HG03342 (cell line): ENCODE data around the gene THEM5.
"Not testable (repeated sequence)": the region's sequence is repeated elsewhere in the genome, so short reads cannot be mapped to it uniquely, and the experiment has no call there.

ENCODE experiments used
- ATAC-seq: cut with Tn5 transposase; IDR thresholded peaks from one replicate; pipeline ENCODE4 v1.9.1; 2021; ENCODE audit warnings: mild to moderate bottlenecking, moderate library complexity; ENCODE audit not compliant: unreplicated experiment

Gene THEM5

DNA sequence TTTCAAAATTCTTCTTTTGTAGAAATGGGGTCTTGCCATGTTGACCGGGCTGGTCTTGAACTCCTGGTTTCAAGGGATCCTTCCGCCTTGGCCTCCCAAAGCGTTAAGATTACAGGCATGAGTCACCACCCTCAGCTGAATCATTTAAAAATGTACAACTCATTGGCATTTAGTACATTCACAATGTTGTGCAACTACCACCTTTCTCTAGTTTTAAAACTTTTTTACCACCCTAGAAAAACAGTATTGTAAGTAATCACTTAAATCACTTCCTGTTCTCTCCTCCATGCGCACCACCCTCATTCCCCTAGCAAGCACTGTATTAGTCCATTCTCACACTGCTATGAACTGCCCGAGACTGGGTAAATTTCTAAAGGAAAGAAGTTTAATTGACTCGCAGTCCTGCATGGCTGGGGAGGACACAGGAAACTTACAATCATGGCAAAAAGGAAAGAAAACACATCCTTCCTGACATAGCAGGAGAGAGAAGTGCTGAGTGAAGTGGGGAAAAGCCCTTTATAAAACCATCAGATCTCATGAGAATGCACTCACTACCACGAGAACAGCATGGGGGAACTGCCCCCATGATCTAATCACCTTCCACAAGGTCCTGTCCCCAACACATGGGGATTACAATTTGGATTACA, 14.4 kb upstream of the THEM5 start:
- ATAC-seq, result no peak

DNA sequence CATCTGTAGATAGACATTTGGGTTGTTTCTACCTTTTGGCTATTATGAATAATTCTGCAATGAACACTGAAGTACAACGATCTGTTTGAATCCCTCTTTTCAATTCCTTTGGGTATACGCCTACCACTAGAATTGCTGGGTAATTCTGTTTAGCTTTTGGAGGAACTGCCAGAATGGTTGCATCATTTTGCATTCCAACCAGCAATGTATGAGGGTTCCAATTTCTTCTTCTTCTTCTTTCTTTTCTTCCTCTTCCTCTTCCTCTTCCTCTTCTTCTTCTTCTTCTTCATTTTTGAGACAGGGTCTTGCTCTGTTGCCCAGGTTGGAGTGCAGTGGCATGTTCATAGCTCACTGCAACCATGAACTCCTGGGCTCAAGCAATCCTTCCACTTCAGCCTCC, 13.8 kb upstream of the THEM5 start:
- no peak for ATAC-seq

DNA sequence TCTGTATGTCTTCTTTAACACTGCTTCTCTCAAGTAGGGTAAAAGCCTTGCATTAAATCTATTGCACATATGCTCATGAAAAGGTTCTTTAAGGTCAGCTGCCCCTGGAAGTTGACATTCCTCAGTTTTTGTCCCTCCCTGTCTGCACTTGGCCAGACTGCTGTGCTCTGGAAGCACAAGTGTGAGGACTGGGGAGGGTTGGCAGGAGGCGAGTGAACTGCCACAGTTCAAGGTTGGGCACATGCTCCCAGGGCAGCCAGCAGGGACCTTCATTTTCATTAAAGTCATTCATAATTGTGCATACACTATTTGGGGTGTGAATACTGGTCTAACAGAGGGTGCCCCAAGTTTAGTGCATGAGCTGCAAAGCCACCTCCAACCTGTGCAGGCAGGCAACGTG, 10.9 kb upstream of the THEM5 start:
- no peak for ATAC-seq

DNA sequence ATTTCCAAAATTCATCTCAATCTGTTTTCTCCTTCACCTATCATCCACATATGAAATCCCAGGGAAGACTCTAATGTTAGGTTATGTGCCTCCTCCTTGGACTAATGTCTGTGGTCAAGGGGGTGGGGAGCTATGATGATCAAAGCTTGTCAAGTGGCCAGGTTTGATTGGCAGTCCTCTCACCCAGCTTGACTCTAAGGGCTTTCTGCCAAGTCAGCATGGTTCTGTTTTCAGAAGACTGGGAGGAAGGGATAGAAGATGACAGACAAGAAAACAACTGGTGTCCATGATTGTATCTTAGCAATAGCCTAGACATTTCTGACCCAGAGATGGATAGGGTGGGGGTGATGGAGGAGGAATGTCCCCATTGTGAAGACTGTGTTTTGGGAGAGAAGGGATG, 9.1 kb upstream of the THEM5 start:
- ATAC-seq, result no peak

DNA sequence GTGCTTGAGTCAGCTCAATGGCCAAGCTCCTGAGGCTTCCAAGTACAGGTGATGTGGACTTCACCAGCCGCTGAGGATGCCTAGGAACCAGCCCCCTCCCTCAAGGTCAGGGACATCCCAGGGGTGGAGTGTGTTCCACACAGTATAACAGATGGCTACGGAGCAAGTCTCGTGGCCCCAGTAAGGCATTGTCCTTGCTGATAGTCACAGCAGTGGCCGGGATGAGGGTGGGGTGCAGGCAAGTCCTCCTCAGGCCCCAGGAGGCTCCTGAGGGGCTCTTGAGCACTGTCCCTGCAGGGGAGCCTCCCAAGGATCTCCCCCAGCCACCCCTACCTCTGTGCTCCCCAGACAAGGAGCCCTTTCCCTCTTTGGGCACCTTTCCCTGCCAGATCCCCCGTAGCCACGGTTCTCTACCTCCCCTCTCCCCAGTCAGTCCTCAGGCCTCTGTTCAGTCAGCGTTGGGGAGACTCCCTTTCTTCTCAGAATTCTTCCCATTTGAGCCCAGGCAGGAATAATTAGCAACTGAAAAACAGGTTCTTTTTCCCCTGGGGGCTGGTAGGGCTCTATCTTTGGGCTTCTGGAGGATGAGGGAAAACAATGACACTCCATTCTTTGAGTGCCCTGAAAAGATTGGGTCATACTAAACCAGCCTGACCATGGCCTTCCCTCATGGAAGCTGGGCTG, 7.1 kb upstream of the THEM5 start:
- no peak for ATAC-seq

DNA sequence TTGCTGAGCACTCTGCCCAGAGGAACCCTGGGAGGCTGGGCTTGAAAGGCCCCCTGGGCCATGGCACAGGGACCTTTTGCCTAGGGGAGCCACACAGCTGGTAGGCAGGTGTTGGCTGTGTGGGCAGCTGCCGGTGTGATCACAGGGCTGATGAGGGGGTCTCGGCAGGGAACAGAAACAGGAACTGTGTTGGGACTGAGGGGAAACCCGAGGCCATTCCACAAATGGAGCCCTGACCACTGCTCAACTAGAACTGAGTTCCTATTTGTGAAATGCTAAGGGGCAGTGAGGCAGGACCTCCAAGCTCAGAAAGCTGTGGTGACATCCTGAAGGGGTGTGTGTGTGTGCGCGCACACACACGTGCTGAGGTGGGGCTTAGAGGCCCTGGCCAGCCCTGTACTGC, 6.4 kb upstream of the THEM5 start:
- no peak for ATAC-seq

DNA sequence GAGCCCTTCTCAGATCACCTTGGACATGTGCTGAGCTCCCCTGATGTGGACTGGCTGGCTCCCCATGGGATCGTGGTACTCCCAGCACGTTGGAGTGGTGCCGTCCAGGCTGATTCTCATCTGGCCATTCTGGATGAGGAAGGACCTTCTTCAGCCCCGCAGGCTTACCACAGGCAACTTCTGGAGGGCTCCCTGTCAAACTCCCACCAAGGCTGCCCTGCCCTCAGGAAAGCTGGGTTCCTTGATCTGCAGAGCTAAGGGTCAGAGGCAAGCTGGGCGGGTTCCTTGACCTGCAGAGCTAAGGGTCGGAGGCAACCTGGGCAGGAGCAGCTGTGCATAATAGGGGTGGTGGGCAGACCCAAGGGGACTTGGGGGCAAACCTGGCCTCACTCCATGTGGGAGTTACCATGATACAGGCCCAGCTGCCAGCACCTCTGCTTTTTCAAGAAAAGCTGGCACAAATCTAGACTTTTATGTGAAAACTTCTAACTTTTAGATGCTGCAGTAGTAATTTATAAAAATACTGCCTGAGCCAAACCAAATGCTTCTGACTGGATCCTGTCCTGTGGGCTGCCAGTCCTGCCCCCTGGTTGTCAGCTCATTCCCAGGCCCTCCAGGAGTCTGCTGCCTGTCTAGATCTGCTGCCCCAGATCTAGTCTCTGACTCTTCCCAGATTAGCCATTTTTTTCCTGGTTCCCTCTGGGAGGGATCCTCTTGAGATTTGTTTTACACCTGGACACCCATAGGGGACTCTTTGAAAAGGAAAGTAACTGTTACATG, 5.6 kb upstream of the THEM5 start:
- no peak for ATAC-seq

DNA sequence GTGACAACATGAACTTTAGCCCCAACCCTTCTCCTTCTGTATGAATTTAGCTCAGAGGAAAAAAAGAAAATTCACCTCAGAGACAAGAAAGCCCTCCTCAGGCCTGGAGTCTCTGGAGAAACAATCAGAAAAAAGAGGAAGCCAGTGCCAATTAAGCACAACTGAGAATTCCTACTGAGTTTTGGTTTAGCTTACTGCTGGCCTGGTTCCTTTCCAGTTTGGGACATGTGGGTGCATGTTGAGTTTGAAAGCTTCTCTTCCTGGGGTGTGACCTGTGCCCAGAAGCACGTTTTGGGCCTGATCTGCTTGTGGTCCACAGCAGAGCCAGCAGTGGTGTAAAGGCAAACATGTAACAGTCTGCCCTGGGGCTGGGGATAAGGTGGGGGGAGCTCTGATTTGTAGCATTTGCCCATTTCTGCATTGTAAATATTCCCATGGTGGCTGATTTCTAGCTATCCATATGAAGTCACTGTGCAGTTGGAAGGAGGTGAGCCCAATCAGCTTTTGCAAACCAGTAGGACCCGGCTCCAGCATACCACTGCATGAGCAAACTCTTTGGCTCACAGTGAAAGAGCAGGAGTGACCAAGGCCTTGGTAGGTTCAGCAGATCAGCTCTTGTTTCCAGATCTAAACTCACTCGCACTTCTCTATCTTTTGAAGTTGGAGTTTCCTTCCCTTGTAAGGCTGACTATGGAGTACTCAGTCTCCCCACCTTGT, 4.7 kb upstream of the THEM5 start:
- ATAC-seq, result no peak

DNA sequence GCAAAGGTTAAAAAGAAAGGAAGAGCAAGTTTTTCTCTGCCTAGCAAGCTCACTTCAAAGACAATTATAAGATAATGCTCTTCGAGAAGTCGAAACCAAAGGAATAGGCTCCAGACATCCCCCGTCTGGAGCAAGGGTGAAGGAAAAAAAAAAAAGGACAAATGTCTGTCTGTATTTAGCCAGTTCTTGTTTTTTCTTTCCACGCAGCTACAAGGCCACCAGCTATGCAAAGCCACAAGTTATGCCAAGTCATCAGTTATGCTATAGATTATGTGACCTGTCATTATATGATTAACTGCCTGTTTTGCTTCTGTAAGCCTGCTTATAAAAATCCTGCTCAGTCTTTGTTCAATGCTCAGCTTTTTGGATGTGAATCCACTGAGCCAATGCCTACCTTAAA, 2.4 kb upstream of the THEM5 start:
- ATAC-seq, result no peak

DNA sequence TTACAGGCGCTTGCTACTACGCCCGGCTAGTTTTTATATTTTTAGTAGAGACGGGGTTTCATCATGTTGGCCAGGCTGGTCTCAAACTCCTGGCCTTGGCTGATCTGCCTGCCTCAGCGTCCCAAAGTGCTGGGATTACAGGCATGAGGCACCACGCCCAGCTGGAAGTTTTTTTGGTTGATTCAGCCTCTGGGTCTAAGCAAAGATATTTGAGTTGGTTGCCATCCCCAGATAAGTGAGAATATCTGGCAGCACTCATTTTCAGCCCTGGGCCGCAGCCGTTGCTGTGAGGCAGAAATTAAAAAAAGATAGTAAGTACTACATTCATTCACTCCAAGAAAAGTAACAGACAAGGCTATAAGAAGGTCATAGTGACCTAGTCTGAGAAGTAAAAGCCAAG, 2.0 kb upstream of the THEM5 start:
- ATAC-seq, result not testable (repeated sequence)

DNA sequence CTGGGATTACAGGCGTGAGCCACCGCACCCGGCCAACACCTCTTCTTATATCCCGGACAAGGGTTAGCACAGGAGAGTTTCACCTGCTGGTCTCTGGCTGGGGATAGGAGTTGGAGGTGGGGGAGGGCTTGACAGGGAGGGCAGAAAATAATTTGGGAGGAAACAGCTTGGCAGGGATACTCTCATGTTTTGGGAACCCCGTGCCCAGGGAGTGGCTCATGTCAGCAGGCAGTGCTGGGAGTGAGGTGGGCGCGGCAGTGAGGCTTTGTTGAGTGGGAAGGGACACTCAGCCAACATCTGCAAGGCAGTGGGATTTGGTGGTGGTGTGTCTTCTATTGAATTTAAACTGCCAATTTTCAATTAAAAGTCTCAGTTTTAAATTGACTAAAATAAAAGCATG, 1.1 kb upstream of the THEM5 start:
- no peak for ATAC-seq

DNA sequence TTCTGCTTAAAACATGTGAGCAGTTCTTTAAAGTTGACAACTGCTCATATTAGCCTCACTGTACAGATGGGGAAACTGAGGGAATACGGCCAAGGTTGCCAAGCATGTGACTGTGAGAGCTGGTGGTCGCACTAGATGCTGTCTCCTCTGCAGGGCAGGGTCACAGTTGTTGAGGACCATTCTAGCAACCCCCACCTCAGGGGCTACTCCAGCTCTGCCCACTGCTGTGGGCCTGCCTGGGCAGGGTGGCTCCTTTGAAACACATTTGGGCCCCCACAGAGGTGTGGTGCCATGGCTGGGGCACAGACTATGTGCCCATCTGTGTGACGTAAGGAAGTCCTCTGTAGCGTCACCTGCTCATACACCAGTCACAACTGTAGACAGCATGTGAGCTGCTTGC, 779 bp downstream of the THEM5 start:
- ATAC-seq, result no peak

DNA sequence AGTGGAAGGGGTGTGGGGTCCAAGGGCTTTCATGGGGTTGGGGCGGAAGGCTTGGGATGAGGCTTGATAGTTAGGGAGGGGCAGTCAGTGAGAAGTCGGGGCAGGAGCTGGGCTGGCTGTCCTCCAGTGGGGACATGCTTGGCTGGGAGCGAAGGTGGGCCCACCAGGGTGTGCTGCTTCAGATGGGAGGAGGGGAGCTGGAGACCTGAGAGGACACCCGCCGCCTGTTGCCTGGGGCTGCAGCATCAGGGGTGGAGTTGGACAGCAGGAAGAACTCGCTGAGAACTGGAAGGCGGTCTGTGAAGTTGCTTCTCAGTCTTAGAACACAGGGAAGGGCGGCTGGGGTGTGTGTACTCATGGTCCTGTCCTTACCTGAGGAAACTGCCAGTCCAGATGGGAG, 1.6 kb downstream of the THEM5 start:
- ATAC-seq, result no peak

DNA sequence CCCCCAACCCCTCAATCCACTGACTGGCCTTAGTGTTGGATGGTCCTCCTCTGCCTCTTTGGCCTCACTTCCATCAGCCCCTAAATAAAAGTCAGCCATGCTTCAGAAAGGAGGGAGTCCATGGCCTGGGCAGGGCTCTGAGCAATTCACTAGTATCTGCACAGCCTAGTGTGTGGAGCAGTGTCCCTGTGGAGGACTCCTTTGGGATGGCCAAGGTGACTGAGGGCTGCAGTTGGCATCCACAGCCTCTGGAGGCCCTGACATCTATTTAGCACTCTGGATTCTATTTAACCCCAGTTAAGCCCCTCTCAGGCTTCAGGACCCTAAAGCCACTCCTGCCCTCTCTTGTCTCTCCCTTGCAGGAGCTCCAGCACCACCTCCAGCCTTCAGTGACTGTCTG, 3.6 kb downstream of the THEM5 start:
- no peak for ATAC-seq

DNA sequence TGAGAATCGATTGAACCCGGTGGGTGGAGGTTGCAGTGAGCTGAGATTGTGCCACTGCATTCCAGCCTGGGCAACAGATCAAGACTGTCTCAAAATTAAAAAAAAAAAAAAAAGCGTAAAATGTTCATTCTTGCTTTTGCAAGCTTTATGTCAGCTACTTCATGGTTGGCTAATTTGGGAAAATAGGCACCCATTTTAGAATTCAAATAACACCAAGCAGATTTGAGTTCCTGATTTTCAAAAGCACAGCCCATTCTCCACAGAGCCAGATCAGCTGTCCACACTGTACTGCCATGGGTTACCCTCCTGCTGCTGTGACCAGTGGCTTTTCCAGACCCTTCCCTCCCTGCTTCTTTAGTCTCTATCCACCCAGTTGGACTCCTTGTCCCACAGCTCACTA, 4.4 kb downstream of the THEM5 start:
- ATAC-seq, result no peak

DNA sequence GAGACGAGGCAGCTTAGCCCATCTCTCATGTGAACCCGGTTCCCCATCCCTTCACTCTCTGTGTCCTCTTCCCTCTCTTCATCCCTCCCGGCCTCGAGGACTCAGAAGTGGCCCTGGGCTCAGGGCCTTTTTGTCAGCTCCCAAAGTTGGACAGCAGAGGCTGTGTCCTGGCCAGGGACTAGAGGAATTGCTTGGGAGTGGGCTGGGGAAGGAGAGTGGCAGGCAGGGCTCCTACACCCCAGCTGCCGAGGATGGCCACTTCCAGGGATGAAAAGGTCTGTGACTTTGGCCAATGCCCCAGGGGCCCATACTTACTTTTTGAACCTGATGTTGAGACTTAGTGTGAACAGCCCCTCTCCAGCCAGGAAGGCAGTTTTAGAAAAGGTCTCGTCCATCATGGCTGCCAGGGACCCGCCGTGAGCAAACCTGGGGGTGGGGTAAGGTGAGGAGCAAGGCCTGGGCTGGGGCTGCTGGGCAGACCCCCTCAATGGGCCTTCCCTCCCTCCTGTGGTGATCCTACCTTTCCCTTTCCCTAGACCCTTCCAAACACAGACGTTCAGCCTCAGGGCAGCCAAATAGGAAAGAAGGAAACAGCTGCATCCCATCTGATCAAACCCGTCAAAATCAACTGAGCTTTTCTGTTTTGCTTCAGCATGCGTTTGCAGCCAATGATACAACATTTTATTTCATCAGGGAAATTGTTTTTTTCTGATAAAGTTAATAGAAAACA, 5.5 kb downstream of the THEM5 start:
- ATAC-seq, result no peak

DNA sequence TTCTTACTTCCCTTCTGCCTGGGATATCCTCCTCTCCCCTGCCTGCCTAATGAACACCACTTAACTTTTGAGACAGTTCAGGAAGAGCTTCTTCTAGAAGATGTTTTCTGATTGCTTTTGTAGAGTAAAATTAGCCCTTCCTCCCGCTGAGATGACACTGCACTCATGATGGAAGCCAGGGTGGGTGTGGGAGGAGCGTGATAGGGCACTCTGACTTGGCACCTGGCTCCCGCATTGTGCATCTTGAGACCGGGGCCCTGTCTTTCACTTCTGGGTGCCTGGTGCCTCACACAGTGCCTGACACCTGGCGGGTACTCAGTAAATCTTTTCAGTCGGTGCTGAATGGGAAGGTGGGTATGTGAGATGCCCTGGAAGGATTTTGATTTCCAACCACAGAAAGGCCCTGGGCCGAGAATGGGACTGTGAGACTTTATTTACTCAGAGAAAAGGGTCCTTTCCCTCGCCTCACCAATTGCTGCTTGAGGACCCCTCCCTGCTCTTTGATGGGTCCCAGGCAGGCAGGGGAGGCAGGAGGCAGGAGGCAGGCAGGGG, 6.8 kb downstream of the THEM5 start:
- no peak for ATAC-seq

DNA sequence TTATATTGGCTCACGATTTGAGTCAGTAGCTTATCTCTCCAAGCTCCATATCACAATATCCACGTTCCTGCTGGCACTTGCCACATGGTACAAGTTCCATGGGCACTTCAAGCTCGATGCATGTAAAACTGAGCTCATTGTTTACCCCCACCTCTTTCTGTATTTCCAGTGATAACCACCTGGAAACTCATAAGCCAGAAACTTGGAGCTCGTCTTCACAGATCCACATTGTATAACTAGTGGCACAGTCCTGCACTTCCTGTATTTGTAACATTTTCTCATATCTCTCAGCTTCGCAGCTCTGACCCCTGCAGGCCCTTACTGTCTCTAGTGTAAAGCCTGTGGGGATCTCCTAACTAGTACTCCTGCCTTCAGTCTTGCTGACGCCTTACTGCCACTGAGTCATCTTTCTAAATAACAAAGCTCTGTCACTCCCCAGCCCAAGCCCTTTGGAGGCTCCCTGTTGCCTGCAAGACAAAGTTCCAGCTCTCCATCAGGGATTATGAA, 7.4 kb downstream of the THEM5 start:
- ATAC-seq, result no peak

DNA sequence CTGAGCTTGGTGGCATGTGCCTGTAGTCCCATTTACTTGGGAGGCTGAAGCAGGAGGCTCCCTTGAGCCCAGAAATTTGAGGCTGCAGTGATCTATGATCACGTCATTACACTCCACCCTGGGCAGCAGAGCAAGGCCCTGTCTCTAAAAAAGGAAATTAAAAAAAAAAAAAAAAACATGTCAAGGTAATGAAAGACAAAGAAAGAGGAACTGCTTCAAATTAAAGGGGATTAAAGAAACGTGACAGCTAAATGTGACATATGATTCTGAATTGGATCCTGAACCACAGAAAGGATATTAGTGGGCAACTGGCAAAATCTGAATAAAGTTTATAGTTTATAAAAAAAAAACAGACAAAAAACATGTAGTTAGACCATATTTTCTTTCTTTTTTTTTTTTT, 10.1 kb downstream of the THEM5 start:
- no peak for ATAC-seq

DNA sequence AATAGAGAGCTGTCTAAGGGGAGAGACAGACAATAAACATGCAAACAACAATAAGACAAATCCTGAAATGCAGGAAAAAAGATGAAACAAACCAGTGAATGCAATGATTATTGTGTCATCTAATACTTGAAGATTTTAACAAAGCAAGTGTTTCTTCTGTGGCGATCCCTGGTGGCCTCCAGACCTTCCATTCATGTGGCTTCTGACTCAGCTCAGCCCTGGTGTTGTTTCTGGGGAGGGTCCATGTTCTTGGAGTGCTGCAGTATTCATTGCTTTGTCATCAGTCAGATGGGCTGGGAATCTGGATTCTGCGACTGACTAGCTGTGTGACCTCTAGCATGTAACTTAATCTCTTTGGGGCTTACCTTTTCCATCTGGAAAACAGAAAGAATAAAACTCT, 12.4 kb downstream of the THEM5 start:
- no peak for ATAC-seq
